Fibroblast of villous mesenchyme (primary cell): ENCODE measurements around the gene PAX5. TPM values are rescaled to one million over a fixed set of nuclear protein-coding genes. Genes with fewer than 3 reads are reported as not detected.

Experiments used
- DNase-seq: peaks from one replicate; pipeline ENCODE4 v3.0.0-alpha.2; 2010; ENCODE audit warnings: low read depth
- H3K4me3 ChIP-seq: 2 replicates; pipeline ENCODE4 v1.5.1; 2011; ENCODE audit warnings: low read depth, mild to moderate bottlenecking, low read length
- total RNA-seq: library from RNA; depleted of rRNA; stranded (reverse); fragments of >200 nt; gene quantifications from 2 replicates; pipeline ENCODE4 v1.2.3, GENCODE V29; 2012
- TF ChIP-seq, protein P1 (sequence below): IDR thresholded peaks from 2 replicates; pipeline ENCODE4 v1.5.1; 2012; ENCODE audit warnings: low read depth, mild to moderate bottlenecking, low read length; ENCODE audit not compliant: insufficient read depth

PAX5 gene
- total RNA-seq, 1 donor: not detected

DNA sequence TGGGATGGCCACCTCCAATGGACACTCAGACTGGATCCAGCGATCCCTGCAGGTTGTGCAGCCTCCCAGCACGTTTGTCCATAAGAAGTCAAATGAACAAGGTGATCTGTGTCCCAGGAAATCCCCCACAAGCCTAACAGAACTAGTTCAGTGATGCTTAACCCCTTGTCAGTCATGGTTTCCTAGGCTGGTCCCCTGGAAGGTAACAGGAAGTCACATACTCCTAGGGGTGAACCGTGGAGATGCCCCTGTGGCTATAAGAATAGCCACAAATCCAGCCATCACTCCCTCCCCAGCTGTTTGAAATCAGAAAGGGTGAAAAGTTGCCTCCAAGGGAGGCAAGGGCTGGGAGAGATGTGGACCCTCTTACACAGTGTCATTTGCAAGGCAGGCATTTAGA is 22.5 kb downstream of the PAX5 start:
- DNase-seq: no peak
- H3K4me3 ChIP-seq: no peak overlapping the region
- TF ChIP-seq, protein P1, sequence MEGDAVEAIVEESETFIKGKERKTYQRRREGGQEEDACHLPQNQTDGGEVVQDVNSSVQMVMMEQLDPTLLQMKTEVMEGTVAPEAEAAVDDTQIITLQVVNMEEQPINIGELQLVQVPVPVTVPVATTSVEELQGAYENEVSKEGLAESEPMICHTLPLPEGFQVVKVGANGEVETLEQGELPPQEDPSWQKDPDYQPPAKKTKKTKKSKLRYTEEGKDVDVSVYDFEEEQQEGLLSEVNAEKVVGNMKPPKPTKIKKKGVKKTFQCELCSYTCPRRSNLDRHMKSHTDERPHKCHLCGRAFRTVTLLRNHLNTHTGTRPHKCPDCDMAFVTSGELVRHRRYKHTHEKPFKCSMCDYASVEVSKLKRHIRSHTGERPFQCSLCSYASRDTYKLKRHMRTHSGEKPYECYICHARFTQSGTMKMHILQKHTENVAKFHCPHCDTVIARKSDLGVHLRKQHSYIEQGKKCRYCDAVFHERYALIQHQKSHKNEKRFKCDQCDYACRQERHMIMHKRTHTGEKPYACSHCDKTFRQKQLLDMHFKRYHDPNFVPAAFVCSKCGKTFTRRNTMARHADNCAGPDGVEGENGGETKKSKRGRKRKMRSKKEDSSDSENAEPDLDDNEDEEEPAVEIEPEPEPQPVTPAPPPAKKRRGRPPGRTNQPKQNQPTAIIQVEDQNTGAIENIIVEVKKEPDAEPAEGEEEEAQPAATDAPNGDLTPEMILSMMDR: no peak

DNA sequence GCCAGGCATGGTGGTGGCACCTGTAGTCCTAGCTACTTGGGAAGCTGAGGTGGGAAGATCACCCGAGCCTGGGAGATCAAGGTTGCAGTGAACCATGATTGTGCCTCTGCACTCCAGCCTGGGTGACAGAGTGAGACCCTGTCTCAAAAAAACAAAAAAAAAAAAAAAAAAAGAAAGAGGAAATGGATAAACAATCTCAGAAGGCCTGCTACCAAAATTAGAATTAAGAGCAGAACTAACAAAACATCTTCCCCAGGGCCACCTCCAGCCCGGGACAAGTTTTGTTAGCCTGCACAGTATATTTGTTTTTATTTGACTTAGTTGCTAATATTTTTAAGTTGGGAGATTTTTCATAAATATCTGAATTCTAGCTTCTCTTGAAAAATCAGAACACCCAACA is 23.1 kb downstream of the PAX5 start:
- TF ChIP-seq, protein P1: no peak
- DNase-seq: no peak
- no peak overlapping the region for H3K4me3 ChIP-seq

DNA sequence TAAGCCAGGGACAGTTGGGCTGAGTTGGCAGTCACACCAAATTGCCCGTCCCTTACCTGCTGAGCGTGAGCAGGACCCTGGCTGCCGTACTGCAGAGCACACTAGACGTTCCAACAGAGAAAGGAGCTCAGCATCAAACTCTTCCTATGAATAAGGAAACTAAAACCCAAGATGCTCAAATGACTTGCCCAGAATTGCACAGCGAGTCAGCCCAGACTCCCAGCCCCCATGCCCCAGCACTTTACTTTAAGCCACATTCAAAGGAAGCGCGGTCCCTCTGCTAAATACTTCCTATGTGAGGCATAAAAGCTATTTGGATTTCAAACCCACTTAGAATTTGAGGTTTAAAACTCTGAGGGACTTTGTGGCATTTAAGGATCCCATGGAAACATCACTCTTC is 23.9 kb downstream of the PAX5 start:
- TF ChIP-seq, protein P1: no peak
- no peak overlapping the region for H3K4me3 ChIP-seq
- DNase-seq: no peak

DNA sequence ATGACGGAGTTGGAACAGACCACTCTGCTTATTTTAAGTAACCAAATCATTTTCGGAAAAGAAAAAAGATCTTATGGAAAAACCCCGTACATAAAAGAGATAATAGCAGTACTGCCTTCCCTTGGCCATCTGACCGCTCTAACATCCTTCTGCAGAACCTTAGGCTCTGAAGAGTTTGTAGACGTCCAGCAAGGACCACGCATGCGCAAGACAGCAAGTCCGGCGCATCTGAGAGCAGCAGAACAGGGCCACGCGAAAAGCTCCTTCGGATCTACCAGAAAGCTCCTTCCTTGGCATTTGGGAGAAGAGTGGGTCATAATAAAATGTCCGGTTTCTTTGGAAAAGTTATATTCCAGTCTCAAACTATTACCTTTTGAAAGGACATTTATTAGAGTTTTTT is 26.8 kb downstream of the PAX5 start:
- H3K4me3 ChIP-seq: no peak overlapping the region
- no peak for DNase-seq
- TF ChIP-seq, protein P1: no peak

DNA sequence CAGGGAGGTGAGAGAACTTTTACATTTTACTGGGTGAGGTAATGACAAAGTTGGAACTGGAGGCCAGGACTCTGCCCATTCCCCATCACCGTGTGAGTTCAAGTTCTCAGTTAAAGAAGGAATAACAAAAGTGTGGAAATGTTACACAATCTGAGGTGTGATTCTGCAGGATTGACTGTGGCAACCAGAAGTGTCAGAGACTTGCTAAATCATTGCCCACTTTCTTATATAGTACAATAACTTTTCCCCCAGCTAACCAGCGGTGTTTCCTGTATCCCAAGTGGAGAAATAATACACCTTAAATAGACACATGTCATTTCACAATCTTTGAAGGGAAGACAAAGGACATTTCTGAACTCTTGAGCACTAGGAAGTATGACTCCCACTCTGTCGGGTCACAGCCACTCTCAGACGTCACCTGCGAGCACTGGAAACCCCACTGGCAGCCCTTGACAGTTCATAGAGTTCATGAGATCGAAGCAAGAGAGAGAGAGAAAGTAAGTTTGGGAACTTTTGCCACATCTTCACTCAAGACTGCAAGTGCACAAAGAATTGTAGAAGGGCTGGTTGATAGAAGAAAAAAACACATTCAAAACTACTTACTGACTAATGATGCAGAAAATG is 28.4 kb downstream of the PAX5 start:
- H3K4me3 ChIP-seq: no peak overlapping the region

DNA sequence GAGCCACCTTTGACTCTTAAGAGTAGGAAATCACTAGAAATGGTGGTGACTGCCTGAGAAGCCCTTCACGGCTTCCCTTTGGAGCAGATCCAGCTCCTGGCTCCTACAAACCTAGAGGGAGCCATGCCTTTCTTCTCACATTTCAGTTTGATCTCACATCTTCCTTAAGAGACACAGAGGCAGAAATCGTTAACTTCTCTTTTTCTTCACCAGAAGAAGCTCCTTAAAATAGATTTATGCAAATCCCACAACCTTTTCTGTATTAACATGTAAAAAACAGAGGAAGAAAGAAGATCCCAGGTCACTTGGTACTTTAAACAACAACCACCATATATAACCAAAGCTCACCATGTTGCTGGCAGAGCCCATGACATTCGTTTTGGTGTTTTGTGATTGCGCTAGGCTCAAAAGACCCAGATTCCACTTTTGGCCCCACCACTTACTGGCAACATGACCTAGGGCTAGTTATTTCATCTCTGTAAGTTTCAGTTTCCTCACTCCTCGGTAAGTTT is 29.6 kb downstream of the PAX5 start:
- TF ChIP-seq, protein P1: no peak
- no peak overlapping the region for H3K4me3 ChIP-seq
- DNase-seq: no peak

More for the DNA sequence above, 28.4 kb downstream of the PAX5 start:
- TF ChIP-seq, protein P1: no peak
- no peak for DNase-seq
